Calu3 (cell line): ENCODE data around the gene FGF11. TPM values are rescaled to one million over a fixed set of nuclear protein-coding genes. Genes with fewer than 3 reads are reported as not detected.

Experiments used
- BruUV-seq: library from RNA; stranded (reverse); fragments of 400-500 nt; replicated peaks from 2 replicates; lab custom pipeline; 2021; lab: Mats Ljungman, UMichigan
- CTCF ChIA-PET: fragments of 300-600 bp; sonication (Branson Sonifier 250); formaldehyde crosslinking; loops from one replicate; lab custom pipeline; 2022; ENCODE audit warnings: antibody characterized with exemption; lab: Charles Lee
- DNase-seq: peaks from one replicate; pipeline ENCODE4 v3.0.0; 2022
- H3K27ac Mint-ChIP-seq: one replicate; pipeline ENCODE4 v1.8.0; 2022; ENCODE audit warnings: mixed read lengths; ENCODE audit not compliant: unreplicated experiment
- H3K27me3 Mint-ChIP-seq: one replicate; pipeline ENCODE4 v1.8.0; 2022; ENCODE audit warnings: mixed read lengths; ENCODE audit not compliant: unreplicated experiment
- H3K36me3 Mint-ChIP-seq: one replicate; pipeline ENCODE4 v1.8.0; 2022; ENCODE audit warnings: mild to moderate bottlenecking, moderate library complexity, mixed read lengths; ENCODE audit not compliant: insufficient read depth, unreplicated experiment
- H3K4me1 Mint-ChIP-seq: one replicate; pipeline ENCODE4 v1.8.0; 2022; ENCODE audit warnings: mild to moderate bottlenecking, low read depth, mixed read lengths; ENCODE audit not compliant: unreplicated experiment
- H3K4me3 Mint-ChIP-seq: one replicate; pipeline ENCODE4 v1.8.0; 2022; ENCODE audit warnings: mild to moderate bottlenecking, low read depth, moderate library complexity, mixed read lengths; ENCODE audit not compliant: unreplicated experiment
- H3K9me3 Mint-ChIP-seq: one replicate; pipeline ENCODE4 v1.8.0; 2022; ENCODE audit warnings: low read depth, mixed read lengths; ENCODE audit not compliant: unreplicated experiment
- intact Hi-C: fragments of 100-400 bp; cut with micrococcal nuclease; formaldehyde crosslinking; loops from one replicate; pipeline ENCODE4 v1.10.0; 2022; ENCODE audit not compliant: unreplicated experiment
- total RNA-seq: library from RNA; stranded (reverse); gene quantifications from 2 replicates; pipeline ENCODE4 v1.2.3, GENCODE V29; 2022
- TF ChIP-seq, protein P1 (sequence below): fragments of 200-600 bp; IDR thresholded peaks from one replicate; pipeline ENCODE4 v1.8.0; 2022; ENCODE audit warnings: antibody characterized with exemption; ENCODE audit not compliant: unreplicated experiment

FGF11 gene
- total RNA-seq, 1 experiment from 2014 or later: 2.1 TPM

DNA sequence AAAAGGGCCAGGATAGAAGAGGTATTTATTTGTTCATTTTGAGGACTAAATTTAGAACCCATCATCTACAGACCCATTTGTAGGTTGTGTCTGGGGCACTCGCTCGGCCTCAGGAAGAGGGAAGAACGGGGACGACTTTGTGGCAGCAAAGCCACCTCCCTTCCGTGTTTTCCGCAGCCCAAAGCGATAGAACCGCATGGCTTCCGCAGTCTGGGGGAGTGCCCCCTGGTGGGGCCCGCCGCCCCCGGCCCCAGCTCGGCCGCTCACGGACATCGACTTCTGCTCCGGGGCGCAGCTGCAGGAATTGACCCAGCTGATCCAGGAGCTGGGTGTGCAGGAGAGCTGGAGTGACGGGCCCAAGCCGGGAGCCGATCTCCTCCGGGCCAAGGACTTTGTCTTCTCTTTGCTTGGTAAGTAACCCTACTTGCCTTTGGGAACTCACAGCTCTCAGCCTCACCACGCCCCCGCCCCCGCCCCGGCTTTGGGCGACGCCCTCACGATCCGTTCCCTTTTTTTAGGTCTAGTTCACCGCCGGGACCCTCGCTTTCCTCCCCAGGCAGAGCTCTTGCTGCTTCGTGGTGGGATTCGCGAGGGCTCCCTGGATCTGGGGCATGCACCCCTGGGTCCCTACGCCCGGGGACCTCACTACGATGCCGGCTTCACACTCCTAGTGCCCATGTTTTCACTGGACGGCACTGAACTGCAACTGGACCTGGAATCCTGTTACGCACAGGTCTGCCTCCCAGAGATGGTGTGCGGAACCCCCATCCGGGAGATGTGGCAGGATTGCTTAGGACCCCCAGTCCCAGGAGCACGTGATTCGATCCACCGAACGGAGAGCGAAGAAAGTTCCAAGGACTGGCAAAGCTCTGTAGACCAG, 3.4 kb upstream of the FGF11 start:
- Mint-ChIP-seq H3K4me3 (peak overlapping the region; percentile 75), H3K9me3 (no peaks in the 10 kb centered on the region), H3K27me3 (peaks cover 31% of the 10 kb centered on the region), H3K4me1 (peaks cover 7% of the 10 kb centered on the region), H3K36me3 (peaks cover 38% of the 10 kb centered on the region), H3K27ac (peak overlapping the region; percentile 69)
- peak; percentile 47 for DNase-seq
- intact Hi-C loops: loop anchor here (5.0 kb wide), 3 partner anchors 41 to 126 kb away; partner anchors contain the start of genes KCTD11, SENP3 and ZBTB4
- TSS peak; percentile 81 for BruUV-seq
- CTCF ChIA-PET: interaction anchor here (0.6 to 2.9 kb wide), 7 partner anchors 32 to 125 kb away, joined by 3 to 13 read pairs (median 3); partner anchors contain the start of genes SENP3, TMEM256 and ZBTB4
- TF ChIP-seq, protein P1, sequence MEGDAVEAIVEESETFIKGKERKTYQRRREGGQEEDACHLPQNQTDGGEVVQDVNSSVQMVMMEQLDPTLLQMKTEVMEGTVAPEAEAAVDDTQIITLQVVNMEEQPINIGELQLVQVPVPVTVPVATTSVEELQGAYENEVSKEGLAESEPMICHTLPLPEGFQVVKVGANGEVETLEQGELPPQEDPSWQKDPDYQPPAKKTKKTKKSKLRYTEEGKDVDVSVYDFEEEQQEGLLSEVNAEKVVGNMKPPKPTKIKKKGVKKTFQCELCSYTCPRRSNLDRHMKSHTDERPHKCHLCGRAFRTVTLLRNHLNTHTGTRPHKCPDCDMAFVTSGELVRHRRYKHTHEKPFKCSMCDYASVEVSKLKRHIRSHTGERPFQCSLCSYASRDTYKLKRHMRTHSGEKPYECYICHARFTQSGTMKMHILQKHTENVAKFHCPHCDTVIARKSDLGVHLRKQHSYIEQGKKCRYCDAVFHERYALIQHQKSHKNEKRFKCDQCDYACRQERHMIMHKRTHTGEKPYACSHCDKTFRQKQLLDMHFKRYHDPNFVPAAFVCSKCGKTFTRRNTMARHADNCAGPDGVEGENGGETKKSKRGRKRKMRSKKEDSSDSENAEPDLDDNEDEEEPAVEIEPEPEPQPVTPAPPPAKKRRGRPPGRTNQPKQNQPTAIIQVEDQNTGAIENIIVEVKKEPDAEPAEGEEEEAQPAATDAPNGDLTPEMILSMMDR: no peak

DNA sequence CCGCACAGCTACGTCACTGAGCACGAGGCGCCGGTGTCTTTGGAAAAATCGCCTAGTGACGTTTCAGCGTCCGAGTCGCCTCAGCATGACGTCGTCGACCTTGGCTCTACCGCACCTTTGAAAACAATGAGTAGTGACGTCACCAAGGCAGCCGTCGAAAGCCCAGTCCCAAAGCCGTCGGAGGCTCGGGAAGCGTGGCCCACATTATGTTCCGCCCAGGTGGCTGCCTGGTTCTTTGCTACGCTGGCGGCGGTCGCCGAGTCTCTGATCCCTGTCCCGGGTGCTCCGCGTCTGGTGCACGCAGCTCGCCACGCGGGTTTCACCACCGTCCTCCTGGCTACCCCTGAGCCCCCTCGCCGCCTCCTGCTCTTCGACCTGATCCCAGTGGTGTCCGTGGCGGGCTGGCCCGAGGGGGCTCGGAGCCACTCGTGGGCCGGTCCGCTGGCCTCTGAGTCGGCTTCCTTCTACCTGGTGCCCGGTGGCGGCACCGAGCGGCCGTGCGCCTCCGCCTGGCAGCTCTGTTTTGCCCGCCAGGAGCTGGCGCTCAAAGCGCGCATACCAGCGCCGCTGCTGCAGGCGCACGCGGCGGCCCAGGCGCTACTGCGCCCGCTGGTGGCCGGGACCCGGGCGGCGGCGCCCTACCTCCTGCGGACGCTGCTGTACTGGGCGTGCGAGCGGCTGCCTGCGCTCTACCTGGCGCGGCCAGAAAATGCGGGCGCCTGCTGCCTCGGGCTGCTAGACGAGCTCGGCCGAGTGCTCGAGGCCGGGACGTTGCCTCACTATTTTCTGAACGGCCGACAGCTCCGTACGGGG, 2.5 kb upstream of the FGF11 start:
- H3K27me3 Mint-ChIP-seq: peaks cover 40% of the 10 kb centered on the region
- peak; percentile 87 for DNase-seq
- TF ChIP-seq, protein P1: peak; percentile 59
- peak overlapping the region; percentile 75 for H3K4me3 Mint-ChIP-seq
- no peaks in the 10 kb centered on the region for H3K9me3 Mint-ChIP-seq
- H3K4me1 Mint-ChIP-seq: peaks cover 7% of the 10 kb centered on the region
- intact Hi-C loops: loop anchor here (5.0 kb wide), 3 partner anchors 41 to 126 kb away; partner anchors contain the start of genes KCTD11, SENP3 and ZBTB4
- no TSS peak for BruUV-seq
- peak overlapping the region; percentile 60 for H3K27ac Mint-ChIP-seq
- CTCF ChIA-PET: interaction anchor here (0.5 to 2.9 kb wide), 10 partner anchors 33 to 250 kb away, joined by 3 to 13 read pairs (median 3); partner anchors contain the start of genes SENP3, TMEM256, TNFSF13 and TP53
- H3K36me3 Mint-ChIP-seq: peaks cover 38% of the 10 kb centered on the region

DNA sequence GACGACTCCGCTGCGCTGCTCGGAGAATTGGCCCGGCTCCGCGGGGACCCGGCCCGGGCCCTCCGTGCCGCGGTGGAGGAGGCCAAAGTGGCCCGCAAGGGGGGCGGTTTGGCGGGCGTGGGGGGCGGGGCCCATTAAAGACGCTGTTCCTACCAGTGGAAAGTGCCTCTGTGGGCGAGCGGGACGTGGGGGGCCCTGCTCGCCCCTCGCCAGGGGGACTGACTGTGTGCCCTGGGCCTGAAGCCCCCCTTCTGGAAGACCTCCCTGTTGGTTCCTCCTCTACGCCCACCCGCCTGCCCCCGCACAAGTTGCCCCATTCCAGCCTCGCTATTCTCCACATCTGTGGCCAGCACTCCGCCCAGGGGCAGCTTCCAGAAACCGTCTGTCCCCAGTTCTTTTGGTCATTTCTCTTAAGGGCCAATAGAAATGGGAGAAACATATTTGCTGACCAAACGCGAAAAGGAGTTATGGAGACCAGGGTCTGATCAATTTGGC, 1.9 kb upstream of the FGF11 start:
- no peak for DNase-seq
- CTCF ChIA-PET: interaction anchor here (1.0 to 2.9 kb wide), 7 partner anchors 34 to 250 kb away, joined by 3 to 13 read pairs (median 3); partner anchors contain the start of genes SENP3, TMEM256, TNFSF13 and TP53
- H3K9me3 Mint-ChIP-seq: no peaks in the 10 kb centered on the region
- intact Hi-C loops: loop anchor here (5.0 kb wide), 3 partner anchors 40 to 125 kb away; partner anchors contain the start of genes KCTD11, SENP3 and ZBTB4
- H3K27me3 Mint-ChIP-seq: peaks cover 46% of the 10 kb centered on the region
- H3K27ac Mint-ChIP-seq: no peak overlapping the region
- TF ChIP-seq, protein P1: no peak
- no TSS peak for BruUV-seq
- peaks cover 38% of the 10 kb centered on the region for H3K36me3 Mint-ChIP-seq
- peaks cover 7% of the 10 kb centered on the region for H3K4me1 Mint-ChIP-seq
- H3K4me3 Mint-ChIP-seq: peak overlapping the region; percentile 75
